Osteoblast (primary cell): ENCODE results near the gene RPS28. TPM values are rescaled to one million over a fixed set of nuclear protein-coding genes. Genes with fewer than 3 reads are reported as not detected.

Experiments
- DNase-seq: peaks from one replicate; pipeline ENCODE4 v3.0.0; 2011; ENCODE audit warnings: low spot score, mixed read lengths; ENCODE audit not compliant: insufficient read length; ENCODE audit errors: missing footprints
- H2AFZ ChIP-seq: 2 replicates; pipeline ENCODE4 v1.6.0; 2011; ENCODE audit warnings: mild to moderate bottlenecking, low read length
- H3K27ac ChIP-seq: 2 replicates; pipeline ENCODE4 v1.5.1; 2011; ENCODE audit warnings: mild to moderate bottlenecking, low read depth, low read length, moderate library complexity
- H3K27me3 ChIP-seq: 2 replicates; pipeline ENCODE4 v1.6.0; 2012; ENCODE audit warnings: mild to moderate bottlenecking, control low read depth, inconsistent platforms, low read length, moderate library complexity; ENCODE audit not compliant: insufficient read depth
- H3K36me3 ChIP-seq: 2 replicates; pipeline ENCODE4 v1.5.1; 2011; ENCODE audit warnings: mild to moderate bottlenecking, low read length, control low read depth, moderate library complexity; ENCODE audit not compliant: insufficient read depth
- H3K4me1 ChIP-seq: 2 replicates; pipeline ENCODE4 v1.5.1; 2011; ENCODE audit warnings: mild to moderate bottlenecking, low read length, control low read depth, moderate library complexity; ENCODE audit not compliant: insufficient read depth
- H3K4me2 ChIP-seq: 2 replicates; pipeline ENCODE4 v1.6.0; 2011; ENCODE audit warnings: mild to moderate bottlenecking, low read length; ENCODE audit not compliant: insufficient read depth
- H3K4me3 ChIP-seq: fragments of 200-600 bp; sonication (generic); 3 replicates; pipeline ENCODE4 v1.5.1; 2012; ENCODE audit warnings: mild to moderate bottlenecking, low read length, inconsistent platforms; ENCODE audit not compliant: insufficient read depth
- H3K79me2 ChIP-seq: 2 replicates; pipeline ENCODE4 v1.6.0; 2012; ENCODE audit warnings: mild to moderate bottlenecking, low read length, control low read depth, inconsistent platforms; ENCODE audit not compliant: insufficient read depth
- H3K9me3 ChIP-seq: 2 replicates; pipeline ENCODE4 v1.5.1; 2011; ENCODE audit warnings: low read depth, low read length, control low read depth
- H4K20me1 ChIP-seq: 2 replicates; pipeline ENCODE4 v1.6.0; 2012; ENCODE audit warnings: mild to moderate bottlenecking, low read length, control low read depth; ENCODE audit not compliant: insufficient read depth
- total RNA-seq: library from RNA; depleted of rRNA; stranded (reverse); fragments of >200 nt; gene quantifications from 2 replicates; pipeline ENCODE4 v1.2.3, GENCODE V29; 2012
- TF ChIP-seq, protein P1 (sequence below): IDR thresholded peaks from 2 replicates; pipeline ENCODE4 v1.5.1; 2011; ENCODE audit warnings: mild to moderate bottlenecking, low read depth, low read length, moderate library complexity; ENCODE audit errors: extremely low read depth

RPS28 gene
- total RNA-seq, 1 donor: 177 TPM

DNA sequence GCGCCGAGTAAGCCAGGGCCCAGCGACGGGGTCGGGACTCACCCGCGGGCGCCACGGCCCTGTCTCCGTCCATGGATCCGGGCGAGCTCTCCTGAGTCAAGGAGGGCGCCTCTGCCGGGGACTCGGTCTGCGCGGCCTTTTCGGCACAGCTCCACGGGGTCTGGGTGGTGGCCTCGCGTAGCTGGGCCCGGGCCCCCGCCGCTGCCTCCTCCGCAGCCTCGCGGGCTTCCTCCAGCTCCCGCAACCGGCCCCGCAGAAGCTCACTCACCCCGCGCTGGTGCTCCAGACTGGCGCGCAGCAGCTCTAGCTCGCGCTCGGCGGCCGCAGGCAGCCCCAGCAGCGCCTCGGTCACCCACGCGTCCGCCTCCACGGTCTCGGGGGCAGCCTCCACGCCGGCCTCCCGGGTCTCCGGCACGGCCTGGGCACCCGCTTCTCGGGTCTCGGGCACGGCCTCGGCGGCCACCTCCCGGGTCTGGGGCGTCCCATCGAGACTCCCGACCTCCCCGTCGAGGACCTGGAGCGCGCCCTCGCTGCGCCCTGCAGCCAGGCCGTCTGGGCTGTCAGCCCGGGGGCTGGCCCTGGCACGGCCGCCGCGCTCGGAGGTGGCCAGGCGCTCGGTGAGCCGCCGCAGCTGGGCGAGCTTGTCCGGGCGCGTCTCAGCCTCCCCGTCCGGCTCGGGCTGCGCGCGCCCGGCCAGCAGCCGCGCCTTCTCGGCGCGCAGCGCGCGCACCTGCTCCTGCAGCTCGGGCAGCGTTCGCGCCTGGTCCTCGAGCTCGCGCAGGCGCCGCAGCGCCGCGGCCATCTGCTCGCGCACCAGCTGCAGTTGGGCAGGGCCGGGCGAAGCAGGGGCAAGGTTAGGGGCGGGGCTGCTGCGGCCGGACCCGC lies 13.4 kb downstream of the RPS28 start:
- H3K27ac ChIP-seq: no peak overlapping the region
- no peak overlapping the region for H3K4me2 ChIP-seq
- TF ChIP-seq, protein P1, sequence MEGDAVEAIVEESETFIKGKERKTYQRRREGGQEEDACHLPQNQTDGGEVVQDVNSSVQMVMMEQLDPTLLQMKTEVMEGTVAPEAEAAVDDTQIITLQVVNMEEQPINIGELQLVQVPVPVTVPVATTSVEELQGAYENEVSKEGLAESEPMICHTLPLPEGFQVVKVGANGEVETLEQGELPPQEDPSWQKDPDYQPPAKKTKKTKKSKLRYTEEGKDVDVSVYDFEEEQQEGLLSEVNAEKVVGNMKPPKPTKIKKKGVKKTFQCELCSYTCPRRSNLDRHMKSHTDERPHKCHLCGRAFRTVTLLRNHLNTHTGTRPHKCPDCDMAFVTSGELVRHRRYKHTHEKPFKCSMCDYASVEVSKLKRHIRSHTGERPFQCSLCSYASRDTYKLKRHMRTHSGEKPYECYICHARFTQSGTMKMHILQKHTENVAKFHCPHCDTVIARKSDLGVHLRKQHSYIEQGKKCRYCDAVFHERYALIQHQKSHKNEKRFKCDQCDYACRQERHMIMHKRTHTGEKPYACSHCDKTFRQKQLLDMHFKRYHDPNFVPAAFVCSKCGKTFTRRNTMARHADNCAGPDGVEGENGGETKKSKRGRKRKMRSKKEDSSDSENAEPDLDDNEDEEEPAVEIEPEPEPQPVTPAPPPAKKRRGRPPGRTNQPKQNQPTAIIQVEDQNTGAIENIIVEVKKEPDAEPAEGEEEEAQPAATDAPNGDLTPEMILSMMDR: no peak
- no peak overlapping the region for H2AFZ ChIP-seq
- peak; percentile 95 for DNase-seq
- no peaks in the 10 kb centered on the region for H3K79me2 ChIP-seq
- no peaks in the 10 kb centered on the region for H3K4me1 ChIP-seq
- H3K27me3 ChIP-seq: peaks cover 34% of the 10 kb centered on the region
- H4K20me1 ChIP-seq: no peaks in the 10 kb centered on the region
- no peaks in the 10 kb centered on the region for H3K36me3 ChIP-seq
- H3K4me3 ChIP-seq: no peak overlapping the region
- no peaks in the 10 kb centered on the region for H3K9me3 ChIP-seq

DNA sequence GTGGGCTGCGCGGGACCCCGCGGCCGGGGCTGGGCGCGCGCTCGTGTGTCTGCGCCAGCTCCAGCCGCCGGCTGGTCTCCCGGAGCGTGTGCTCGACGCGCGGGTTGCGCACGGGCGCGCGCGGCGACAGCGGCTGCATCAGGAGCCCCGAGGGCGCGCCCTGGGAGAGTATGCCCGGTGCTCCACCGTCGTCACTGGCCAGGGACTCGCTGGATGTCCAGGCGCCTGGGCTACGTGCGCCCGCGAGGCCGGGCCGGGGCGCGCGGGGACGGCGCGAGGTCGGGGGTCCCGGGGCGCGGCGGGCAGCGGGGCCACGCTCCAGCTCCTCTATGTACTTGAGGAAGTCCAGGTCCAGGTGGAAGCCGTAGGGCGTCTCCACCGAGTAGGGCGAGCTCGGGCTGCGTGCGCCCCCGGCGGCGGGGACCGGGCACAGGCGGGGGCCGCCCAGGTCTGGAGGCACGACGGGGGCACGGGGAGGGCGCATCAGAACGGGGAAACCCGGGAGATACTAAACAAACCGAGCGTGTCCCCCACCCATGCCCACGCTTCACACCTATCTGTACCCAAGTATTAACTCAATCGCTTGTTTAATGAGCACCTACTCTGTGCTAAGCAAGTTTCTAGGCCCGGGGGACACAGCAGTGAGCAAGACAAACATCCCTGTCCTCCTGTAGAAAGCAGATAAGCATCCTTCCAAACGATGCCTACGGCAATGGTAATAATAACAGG lies 14.2 kb downstream of the RPS28 start:
- Histone ChIP-seq H3K27ac (no peak overlapping the region), H3K4me3 (no peak overlapping the region), H3K9me3 (no peaks in the 10 kb centered on the region), H4K20me1 (no peaks in the 10 kb centered on the region), H3K4me1 (no peaks in the 10 kb centered on the region), H3K36me3 (no peaks in the 10 kb centered on the region), H2AFZ (no peak overlapping the region), H3K79me2 (no peaks in the 10 kb centered on the region), H3K4me2 (no peak overlapping the region), H3K27me3 (peaks cover 39% of the 10 kb centered on the region)
- TF ChIP-seq, protein P1: no peak
- DNase-seq: peak; percentile 84

DNA sequence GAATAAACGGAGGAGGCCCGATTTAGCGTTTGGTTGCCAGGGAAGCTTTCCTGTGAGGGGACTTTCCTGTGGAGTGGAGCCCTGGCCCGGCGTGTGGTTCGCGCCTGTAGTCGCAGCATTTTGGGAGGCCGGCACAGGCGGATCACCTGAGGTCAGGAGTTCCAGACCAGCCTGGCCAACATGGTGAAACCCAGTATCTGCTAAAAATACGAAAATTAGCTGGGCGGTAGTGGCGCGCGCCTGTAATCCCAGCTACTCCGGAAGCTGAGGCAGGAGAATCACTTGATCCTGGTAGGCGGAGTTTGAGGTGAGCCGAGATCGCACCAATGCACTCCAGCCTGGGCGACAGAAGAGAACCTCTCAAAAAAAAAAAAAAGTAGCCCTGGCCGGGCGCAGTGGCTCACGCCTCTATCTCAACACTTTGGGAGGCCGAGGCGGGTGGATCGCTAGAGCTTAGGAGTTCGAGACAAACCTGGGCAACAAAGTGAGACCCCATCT lies 14.8 kb downstream of the RPS28 start:
- Histone ChIP-seq H3K27me3 (peaks cover 44% of the 10 kb centered on the region), H3K36me3 (no peaks in the 10 kb centered on the region), H3K27ac (no peak overlapping the region), H2AFZ (no peak overlapping the region), H3K4me3 (no peak overlapping the region), H3K4me2 (no peak overlapping the region), H3K79me2 (no peaks in the 10 kb centered on the region), H3K4me1 (no peaks in the 10 kb centered on the region), H4K20me1 (no peaks in the 10 kb centered on the region), H3K9me3 (no peaks in the 10 kb centered on the region)
- no peak for DNase-seq
- TF ChIP-seq, protein P1: no peak

DNA sequence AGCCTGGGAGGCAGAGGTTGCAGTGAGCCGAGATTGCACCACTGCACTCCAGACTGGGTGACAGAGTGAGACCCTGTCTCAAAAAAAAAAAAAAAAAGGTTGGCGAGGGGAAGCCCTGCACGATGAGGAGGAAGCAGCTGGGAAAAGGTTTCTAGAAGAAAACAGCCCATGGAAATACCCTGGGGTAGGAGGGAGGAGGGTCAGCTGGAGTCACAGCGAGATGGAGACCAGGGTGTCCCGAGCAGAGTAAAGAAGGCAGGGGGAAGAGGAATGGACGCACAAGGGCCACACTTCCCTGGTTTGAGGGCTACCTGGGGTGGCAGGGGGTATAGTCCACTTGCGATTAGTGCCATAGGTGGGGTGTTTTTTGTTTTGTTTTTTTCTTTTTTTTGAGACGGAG lies 15.4 kb downstream of the RPS28 start:
- Histone ChIP-seq H3K9me3 (no peaks in the 10 kb centered on the region), H3K27me3 (peaks cover 44% of the 10 kb centered on the region), H4K20me1 (no peaks in the 10 kb centered on the region), H3K4me1 (no peaks in the 10 kb centered on the region), H3K4me2 (no peak overlapping the region), H2AFZ (no peak overlapping the region), H3K79me2 (no peaks in the 10 kb centered on the region), H3K36me3 (no peaks in the 10 kb centered on the region), H3K4me3 (no peak overlapping the region), H3K27ac (no peak overlapping the region)
- peak; percentile 58 for DNase-seq
- TF ChIP-seq, protein P1: no peak
